T-helper 17 cell (primary cell): Measurements from ENCODE around the gene PRR16. TPM values are rescaled to one million over a fixed set of nuclear protein-coding genes. Genes with fewer than 3 reads are reported as not detected.

ENCODE experiments used
- ATAC-seq: fragments of 150-1000 bp; cut with Tn5 transposase; 2 replicates; pipeline ENCODE4 v1.10.0; 2021; ENCODE audit warnings: mild to moderate bottlenecking, moderate library complexity
- DNase-seq, 3 donors: peaks; one replicate each; pipeline versions ENCODE4 v3.0.0 to v3.0.0-alpha.2; 2020 to 2021
- H3K9me3 ChIP-seq: one replicate; pipeline ENCODE4 v1.7.0; 2013; ENCODE audit warnings: low read length, mild to moderate bottlenecking; ENCODE audit not compliant: control insufficient read depth, poor library complexity, severe bottlenecking
- H3K27ac Mint-ChIP-seq: one replicate; pipeline ENCODE4 v1.8.0; 2022; ENCODE audit warnings: mild to moderate bottlenecking, moderate library complexity, mixed read lengths
- H3K27me3 Mint-ChIP-seq: one replicate; pipeline ENCODE4 v1.8.0; 2022; ENCODE audit warnings: mixed read lengths
- H3K36me3 Mint-ChIP-seq: one replicate; pipeline ENCODE4 v1.8.0; 2022; ENCODE audit warnings: low read depth, mixed read lengths
- H3K4me1 Mint-ChIP-seq: one replicate; pipeline ENCODE4 v1.8.0; 2022; ENCODE audit warnings: mild to moderate bottlenecking, mixed read lengths
- H3K4me3 Mint-ChIP-seq: one replicate; pipeline ENCODE4 v1.8.0; 2022; ENCODE audit warnings: mild to moderate bottlenecking, moderate library complexity, mixed read lengths
- total RNA-seq, 4 donors: library from RNA in 2 of 4; stranded (reverse) in 2 of 4; gene quantifications; one replicate each; pipeline ENCODE4 v1.2.3 and lab custom pipeline; 2022 to 2026

PRR16 gene
- total RNA-seq, 2 donors from 2014 or later, result not detected

DNA sequence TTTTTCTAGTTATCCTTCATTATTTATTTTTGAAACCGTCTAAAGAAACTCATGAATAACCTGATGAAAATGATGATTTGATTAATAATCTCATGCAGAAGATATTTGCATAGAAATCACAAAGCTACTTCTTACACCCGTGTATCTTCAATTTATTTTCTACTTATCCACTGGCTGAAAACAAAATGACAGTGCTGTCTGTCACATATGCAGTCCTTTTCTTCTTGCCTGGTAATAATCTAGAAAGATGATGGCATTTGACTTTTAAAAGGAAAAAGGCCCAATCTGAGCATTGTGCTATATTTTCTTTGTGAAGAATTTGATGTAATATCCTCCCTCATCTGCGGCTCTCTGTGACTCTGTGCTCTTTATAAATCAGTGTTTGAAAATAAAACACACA lies 253.3 kb downstream of the PRR16 start:
- H3K9me3 ChIP-seq, result no peaks in the 10 kb centered on the region
- DNase-seq (no peak), ATAC-seq (no peak)
- H3K27ac Mint-ChIP-seq, result no peak overlapping the region
- H3K4me1 Mint-ChIP-seq, result no peaks in the 10 kb centered on the region
- no peak overlapping the region for H3K4me3 Mint-ChIP-seq
- H3K27me3 Mint-ChIP-seq, result no peaks in the 10 kb centered on the region
- no peaks in the 10 kb centered on the region for H3K36me3 Mint-ChIP-seq

GRCh38 chr5:120730214-120730613 lies 266.1 kb downstream of the PRR16 start:
- Mint-ChIP-seq H3K4me1 (no peaks in the 10 kb centered on the region), H3K27ac (no peak overlapping the region), H3K36me3 (no peaks in the 10 kb centered on the region), H3K27me3 (no peaks in the 10 kb centered on the region), H3K4me3 (no peak overlapping the region)
- DNase-seq (no peak), ATAC-seq (no peak)
- no peaks in the 10 kb centered on the region for H3K9me3 ChIP-seq

DNA sequence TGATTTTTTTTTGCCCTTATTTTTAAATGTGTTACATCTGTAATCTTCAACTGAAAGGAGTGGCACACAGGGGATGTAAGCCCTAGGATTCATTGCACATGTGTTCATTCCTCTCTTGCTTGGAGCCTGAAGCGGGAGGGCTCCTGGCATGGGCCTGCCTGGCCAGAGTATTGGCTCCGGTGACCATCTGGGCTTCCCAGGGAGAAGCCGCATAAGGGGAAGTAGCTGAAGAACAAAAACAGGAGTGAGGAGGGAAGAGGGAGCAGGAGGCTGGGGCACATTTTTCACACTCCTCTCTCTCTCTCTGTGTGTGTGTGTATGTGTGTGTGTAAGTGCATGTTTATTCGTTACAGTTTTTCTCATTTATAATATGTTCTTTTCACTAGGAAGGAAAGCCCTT lies 269.9 kb downstream of the PRR16 start:
- DNase-seq, result no peak
- ATAC-seq, result no peak
- Mint-ChIP-seq H3K4me3 (no peak overlapping the region), H3K4me1 (no peaks in the 10 kb centered on the region), H3K36me3 (no peaks in the 10 kb centered on the region), H3K27ac (no peak overlapping the region), H3K27me3 (no peaks in the 10 kb centered on the region)
- no peaks in the 10 kb centered on the region for H3K9me3 ChIP-seq

GRCh38 chr5:120735076-120735475 lies 271.0 kb downstream of the PRR16 start:
- no peak overlapping the region for H3K27ac Mint-ChIP-seq
- no peak for ATAC-seq
- no peaks in the 10 kb centered on the region for H3K9me3 ChIP-seq
- H3K36me3 Mint-ChIP-seq, result no peaks in the 10 kb centered on the region
- DNase-seq, result no peak
- H3K4me3 Mint-ChIP-seq, result no peak overlapping the region
- no peaks in the 10 kb centered on the region for H3K27me3 Mint-ChIP-seq
- H3K4me1 Mint-ChIP-seq, result no peaks in the 10 kb centered on the region
